LNCAP (cell line): ENCODE measurements around the gene LATS1.

Experiments used
- CTCF ChIP-seq: fragments of 450-650 bp; IDR thresholded peaks from 2 replicates; pipeline ENCODE4 v1.5.1; 2017; ENCODE audit warnings: mild to moderate bottlenecking

The LATS1 gene

GRCh38 chr6:149694921-149695320 lies 23.0 kb downstream of the LATS1 start:
- no peak for TF ChIP-seq CTCF

- TF ChIP-seq CTCF: no peak
Measured at GRCh38 chr6:149691201-149691600, 26.7 kb downstream of the LATS1 start.

- TF ChIP-seq CTCF: no peak
Measured at GRCh38 chr6:149686230-149686629, 31.7 kb downstream of the LATS1 start.

GRCh38 chr6:149683256-149683859 lies 34.5 kb downstream of the LATS1 start:
- TF ChIP-seq CTCF: no peak

- TF ChIP-seq CTCF: no peak
Measured at GRCh38 chr6:149681209-149681608, 36.7 kb downstream of the LATS1 start.

- TF ChIP-seq CTCF: no peak
Measured at GRCh38 chr6:149680503-149680902, 37.4 kb downstream of the LATS1 start.

- no peak for TF ChIP-seq CTCF
Measured at GRCh38 chr6:149660028-149660427, 57.9 kb downstream of the LATS1 start.

- no peak for TF ChIP-seq CTCF
Measured at GRCh38 chr6:149657441-149657840, 60.5 kb downstream of the LATS1 start.
